ENCODE data around the gene KANK2. TPM values are rescaled to one million over a fixed set of nuclear protein-coding genes. Genes with fewer than 3 reads are reported as not detected.

Gene KANK2
- total RNA-seq, 1 donor from 2014 or later: 387 TPM

GRCh38 chr19:11225815-11226214, 28.5 kb upstream of the KANK2 start:
- Mint-ChIP-seq H3K27ac (ENCODE audit: unreplicated experiment) (no peak overlapping the region), H3K4me1 (ENCODE audit: unreplicated experiment) (no peaks in the 10 kb centered on the region), H3K4me3 (ENCODE audit: unreplicated experiment) (no peak overlapping the region), H3K36me3 (ENCODE audit: unreplicated experiment) (peaks cover 34% of the 10 kb centered on the region), H3K9me3 (ENCODE audit: unreplicated experiment) (peaks cover 12% of the 10 kb centered on the region), H3K27me3 (ENCODE audit: unreplicated experiment) (no peaks in the 10 kb centered on the region)
- DNase-seq (ENCODE audit: extremely low spot score, unreplicated experiment): no peak
- no peak for TF ChIP-seq CTCF (IDR thresholded peaks at IDR 0.05)

GRCh38 chr19:11225172-11225571, 27.8 kb upstream of the KANK2 start:
- no peak for TF ChIP-seq CTCF (IDR thresholded peaks at IDR 0.05)
- Mint-ChIP-seq H3K4me3 (ENCODE audit: unreplicated experiment) (no peak overlapping the region), H3K36me3 (ENCODE audit: unreplicated experiment) (peaks cover 35% of the 10 kb centered on the region), H3K4me1 (ENCODE audit: unreplicated experiment) (no peaks in the 10 kb centered on the region), H3K9me3 (ENCODE audit: unreplicated experiment) (peaks cover 17% of the 10 kb centered on the region), H3K27me3 (ENCODE audit: unreplicated experiment) (no peaks in the 10 kb centered on the region), H3K27ac (ENCODE audit: unreplicated experiment) (no peak overlapping the region)
- no peak for DNase-seq (ENCODE audit: extremely low spot score, unreplicated experiment)

- peaks cover 18% of the 10 kb centered on the region for H3K9me3 Mint-ChIP-seq (ENCODE audit: unreplicated experiment)
- no peak for TF ChIP-seq CTCF (IDR thresholded peaks at IDR 0.05)
- H3K27ac Mint-ChIP-seq (ENCODE audit: unreplicated experiment): no peak overlapping the region
- no peaks in the 10 kb centered on the region for H3K4me1 Mint-ChIP-seq (ENCODE audit: unreplicated experiment)
- H3K4me3 Mint-ChIP-seq (ENCODE audit: unreplicated experiment): no peak overlapping the region
- no peaks in the 10 kb centered on the region for H3K27me3 Mint-ChIP-seq (ENCODE audit: unreplicated experiment)
- DNase-seq (ENCODE audit: extremely low spot score, unreplicated experiment): no peak
- H3K36me3 Mint-ChIP-seq (ENCODE audit: unreplicated experiment): peaks cover 36% of the 10 kb centered on the region
Observed at GRCh38 chr19:11224429-11224828, 27.1 kb upstream of the KANK2 start.

GRCh38 chr19:11223200-11223599, 25.9 kb upstream of the KANK2 start:
- H3K36me3 Mint-ChIP-seq (ENCODE audit: unreplicated experiment): peaks cover 36% of the 10 kb centered on the region
- no peak for DNase-seq (ENCODE audit: extremely low spot score, unreplicated experiment)
- no peak overlapping the region for H3K4me3 Mint-ChIP-seq (ENCODE audit: unreplicated experiment)
- no peaks in the 10 kb centered on the region for H3K4me1 Mint-ChIP-seq (ENCODE audit: unreplicated experiment)
- TF ChIP-seq CTCF (IDR thresholded peaks at IDR 0.05): no peak
- H3K9me3 Mint-ChIP-seq (ENCODE audit: unreplicated experiment): peaks cover 18% of the 10 kb centered on the region
- no peak overlapping the region for H3K27ac Mint-ChIP-seq (ENCODE audit: unreplicated experiment)
- no peaks in the 10 kb centered on the region for H3K27me3 Mint-ChIP-seq (ENCODE audit: unreplicated experiment)

- no peaks in the 10 kb centered on the region for H3K27me3 Mint-ChIP-seq (ENCODE audit: unreplicated experiment)
- H3K36me3 Mint-ChIP-seq (ENCODE audit: unreplicated experiment): peaks cover 42% of the 10 kb centered on the region
- H3K9me3 Mint-ChIP-seq (ENCODE audit: unreplicated experiment): peaks cover 18% of the 10 kb centered on the region
- H3K4me3 Mint-ChIP-seq (ENCODE audit: unreplicated experiment): no peak overlapping the region
- TF ChIP-seq CTCF (IDR thresholded peaks at IDR 0.05): no peak
- DNase-seq (ENCODE audit: extremely low spot score, unreplicated experiment): no peak
- no peaks in the 10 kb centered on the region for H3K4me1 Mint-ChIP-seq (ENCODE audit: unreplicated experiment)
- H3K27ac Mint-ChIP-seq (ENCODE audit: unreplicated experiment): no peak overlapping the region
Observed at GRCh38 chr19:11221082-11221598, 23.8 kb upstream of the KANK2 start.
